Hepatocyte (in vitro differentiated cells): ENCODE results near the gene NGLY1. TPM values are rescaled to one million over a fixed set of nuclear protein-coding genes. Genes with fewer than 3 reads are reported as not detected.

Experiments used
- DNase-seq: peaks from one replicate; pipeline ENCODE4 v3.0.0-alpha.2; 2016; ENCODE audit warnings: low spot score
- H2AFZ ChIP-seq: fragments of 200-600 bp; sonication (generic); 2 replicates; pipeline ENCODE4 v1.6.0; 2016; ENCODE audit warnings: antibody characterized with exemption, mild to moderate bottlenecking
- H3K27ac ChIP-seq: fragments of 200-600 bp; sonication (generic); 2 replicates; pipeline ENCODE4 v1.5.1; 2016; ENCODE audit warnings: mild to moderate bottlenecking
- H3K27me3 ChIP-seq: fragments of 200-600 bp; sonication (generic); 2 replicates; pipeline ENCODE4 v1.6.1; 2016
- H3K36me3 ChIP-seq: fragments of 200-600 bp; sonication (generic); replicated peaks from 2 replicates; pipeline ENCODE4 v1.5.1; 2016; ENCODE audit warnings: low read depth; ENCODE audit not compliant: insufficient read depth
- H3K4me1 ChIP-seq: fragments of 200-600 bp; sonication (generic); 2 replicates; pipeline ENCODE4 v1.5.1; 2016; ENCODE audit warnings: mild to moderate bottlenecking, moderate library complexity; ENCODE audit not compliant: insufficient read depth
- H3K4me2 ChIP-seq: fragments of 200-600 bp; sonication (generic); 2 replicates; pipeline ENCODE4 v1.6.0; 2016
- H3K4me3 ChIP-seq: fragments of 200-600 bp; sonication (generic); 2 replicates; pipeline ENCODE4 v1.5.1; 2016; ENCODE audit warnings: mild to moderate bottlenecking
- H3K79me2 ChIP-seq: fragments of 200-600 bp; sonication (generic); 2 replicates; pipeline ENCODE4 v1.6.0; 2017; ENCODE audit warnings: mild to moderate bottlenecking
- H3K9me2 ChIP-seq: fragments of 200-600 bp; sonication (generic); replicated peaks from 2 replicates; pipeline ENCODE4 v1.6.0; 2017; ENCODE audit warnings: mild to moderate bottlenecking; ENCODE audit not compliant: insufficient read depth
- H3K9me3 ChIP-seq: fragments of 200-600 bp; sonication (generic); 2 replicates; pipeline ENCODE4 v1.5.1; 2016; ENCODE audit warnings: low read depth, mild to moderate bottlenecking
- H4K20me1 ChIP-seq: fragments of 200-600 bp; sonication (generic); 2 replicates; pipeline ENCODE4 v1.6.0; 2016; ENCODE audit warnings: mild to moderate bottlenecking; ENCODE audit not compliant: insufficient read depth, poor library complexity, severe bottlenecking
- EZH2 ChIP-seq: fragments of 200-600 bp; sonication (generic); IDR thresholded peaks from 2 replicates; pipeline ENCODE4 v1.6.1; 2016; ENCODE audit warnings: antibody characterized with exemption, mild to moderate bottlenecking, borderline replicate concordance
- EZH2phosphoT487 ChIP-seq: fragments of 200-600 bp; sonication (generic); IDR thresholded peaks from one replicate; pipeline ENCODE4 v1.6.1; 2018; ENCODE audit warnings: antibody characterized with exemption, mild to moderate bottlenecking, low read depth, moderate library complexity; ENCODE audit not compliant: unreplicated experiment, severe bottlenecking
- WGBS: methylation state at CpG from one replicate; pipeline ENCODE4 v1.1.6; 2016; ENCODE audit warnings: low lambda C conversion rate; ENCODE audit errors: missing lambda C conversion rate; 5-methylcytosine and 5-hydroxymethylcytosine counted together
- polyA plus RNA-seq: library from polyadenylated mRNA; unstranded; fragments of >200 nt; fragmentation: Nextera tagmentation; extraction: Ambion mirVana; gene quantifications from 2 replicates; pipeline ENCODE4 v1.2.1, GENCODE V29; 2016
- total RNA-seq: library from RNA; depleted of rRNA; stranded (reverse); fragments of >200 nt; gene quantifications from 2 replicates; pipeline ENCODE4 v1.2.3, GENCODE V29; 2014
- TF ChIP-seq, protein P1 (sequence below): fragments of 200-600 bp; sonication (generic); IDR thresholded peaks from 2 replicates; pipeline ENCODE4 v1.5.1; 2016; ENCODE audit warnings: antibody characterized with exemption, mild to moderate bottlenecking; ENCODE audit not compliant: poor library complexity

The NGLY1 gene
- total and polyA plus RNA-seq, 2 experiments from 2014 or later = 32.7 to 34.7 TPM

DNA sequence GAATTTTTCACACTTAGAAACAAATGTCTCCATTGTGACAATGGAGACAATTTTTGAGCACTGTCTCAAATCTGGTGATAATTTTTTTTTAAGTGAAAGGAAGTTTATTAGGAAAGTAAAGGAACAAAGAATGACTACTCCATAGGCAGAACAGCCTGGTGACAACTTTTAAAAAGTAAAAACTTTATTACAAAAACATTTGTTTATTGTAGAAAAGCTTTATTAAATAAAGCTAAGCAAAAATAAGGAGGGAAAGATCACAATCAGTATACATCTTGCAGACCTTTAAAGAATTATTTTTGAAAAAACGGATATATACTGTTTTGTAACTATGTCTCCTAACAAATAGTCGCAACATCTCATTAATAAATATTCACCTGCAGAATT is 6.0 kb upstream of the NGLY1 start:
- Histone ChIP-seq H3K27ac (no peak overlapping the region), H3K79me2 (no peaks in the 10 kb centered on the region), H3K9me2 (no peaks in the 10 kb centered on the region), H3K4me3 (peak overlapping the region; percentile 19), H3K9me3 (no peaks in the 10 kb centered on the region), H3K4me2 (peak overlapping the region; percentile 71), H3K36me3 (no peaks in the 10 kb centered on the region), H4K20me1 (no peaks in the 10 kb centered on the region), H3K27me3 (no peaks in the 10 kb centered on the region), H3K4me1 (peaks cover 6% of the 10 kb centered on the region), H2AFZ (peak overlapping the region; percentile 73)
- TF ChIP-seq EZH2phosphoT487 = no peak
- TF ChIP-seq, protein P1, sequence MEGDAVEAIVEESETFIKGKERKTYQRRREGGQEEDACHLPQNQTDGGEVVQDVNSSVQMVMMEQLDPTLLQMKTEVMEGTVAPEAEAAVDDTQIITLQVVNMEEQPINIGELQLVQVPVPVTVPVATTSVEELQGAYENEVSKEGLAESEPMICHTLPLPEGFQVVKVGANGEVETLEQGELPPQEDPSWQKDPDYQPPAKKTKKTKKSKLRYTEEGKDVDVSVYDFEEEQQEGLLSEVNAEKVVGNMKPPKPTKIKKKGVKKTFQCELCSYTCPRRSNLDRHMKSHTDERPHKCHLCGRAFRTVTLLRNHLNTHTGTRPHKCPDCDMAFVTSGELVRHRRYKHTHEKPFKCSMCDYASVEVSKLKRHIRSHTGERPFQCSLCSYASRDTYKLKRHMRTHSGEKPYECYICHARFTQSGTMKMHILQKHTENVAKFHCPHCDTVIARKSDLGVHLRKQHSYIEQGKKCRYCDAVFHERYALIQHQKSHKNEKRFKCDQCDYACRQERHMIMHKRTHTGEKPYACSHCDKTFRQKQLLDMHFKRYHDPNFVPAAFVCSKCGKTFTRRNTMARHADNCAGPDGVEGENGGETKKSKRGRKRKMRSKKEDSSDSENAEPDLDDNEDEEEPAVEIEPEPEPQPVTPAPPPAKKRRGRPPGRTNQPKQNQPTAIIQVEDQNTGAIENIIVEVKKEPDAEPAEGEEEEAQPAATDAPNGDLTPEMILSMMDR = no peak
- no peak for TF ChIP-seq EZH2
- DNase-seq = no peak
- WGBS = 62% methylated on average over 2 of the region's 2 CpGs

- Histone ChIP-seq H3K9me2 (no peaks in the 10 kb centered on the region), H3K9me3 (no peaks in the 10 kb centered on the region), H4K20me1 (no peaks in the 10 kb centered on the region), H3K4me3 (no peak overlapping the region), H3K79me2 (no peaks in the 10 kb centered on the region), H3K36me3 (no peaks in the 10 kb centered on the region), H3K27me3 (no peaks in the 10 kb centered on the region), H3K27ac (no peak overlapping the region), H3K4me1 (peaks cover 6% of the 10 kb centered on the region), H3K4me2 (no peak overlapping the region), H2AFZ (no peak overlapping the region)
- WGBS = 87% methylated on average over 3 of the region's 3 CpGs
- no peak for DNase-seq
- TF ChIP-seq, protein P1 = no peak
- no peak for TF ChIP-seq EZH2
- no peak for TF ChIP-seq EZH2phosphoT487
Observed at GRCh38 chr3:25787689-25788088, 4.4 kb upstream of the NGLY1 start.

- no peaks in the 10 kb centered on the region for H3K9me3 ChIP-seq
- no peak overlapping the region for H3K4me2 ChIP-seq
- H3K36me3 ChIP-seq = no peaks in the 10 kb centered on the region
- TF ChIP-seq, protein P1 = no peak
- no peak for TF ChIP-seq EZH2phosphoT487
- no peak for TF ChIP-seq EZH2
- no peak overlapping the region for H2AFZ ChIP-seq
- peaks cover 18% of the 10 kb centered on the region for H3K79me2 ChIP-seq
- no peaks in the 10 kb centered on the region for H4K20me1 ChIP-seq
- H3K4me3 ChIP-seq = no peak overlapping the region
- no peak overlapping the region for H3K27ac ChIP-seq
- H3K4me1 ChIP-seq = peaks cover 23% of the 10 kb centered on the region
- H3K27me3 ChIP-seq = no peaks in the 10 kb centered on the region
- WGBS = 85% methylated on average over 3 of the region's 3 CpGs
- H3K9me2 ChIP-seq = no peaks in the 10 kb centered on the region
- no peak for DNase-seq
Observed at GRCh38 chr3:25785826-25786225, 2.6 kb upstream of the NGLY1 start.

DNA sequence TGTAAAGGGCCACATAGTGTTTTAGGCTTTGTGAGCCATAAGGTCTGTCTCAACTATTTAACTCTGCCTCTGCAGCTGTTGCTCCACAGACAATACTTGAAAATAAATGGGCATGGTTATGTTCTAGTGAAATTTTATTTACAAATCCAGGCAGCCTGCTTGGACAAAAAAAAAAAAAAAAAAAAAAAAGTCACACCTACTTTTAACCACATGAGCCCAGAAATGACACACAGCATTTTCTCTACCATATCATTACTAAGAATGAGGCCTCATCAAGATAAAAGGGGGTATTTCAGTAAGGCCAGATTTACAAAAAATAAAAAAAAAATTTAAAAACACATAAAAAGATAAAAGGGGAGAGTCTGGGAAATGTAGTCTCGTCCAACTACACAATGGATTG is 1.7 kb upstream of the NGLY1 start:
- Histone ChIP-seq H3K27me3 (no peaks in the 10 kb centered on the region), H3K4me1 (peaks cover 29% of the 10 kb centered on the region), H3K9me3 (no peaks in the 10 kb centered on the region), H3K4me3 (no peak overlapping the region), H2AFZ (no peak overlapping the region), H3K9me2 (no peaks in the 10 kb centered on the region), H3K36me3 (no peaks in the 10 kb centered on the region), H3K4me2 (no peak overlapping the region), H3K79me2 (peaks cover 27% of the 10 kb centered on the region), H3K27ac (no peak overlapping the region), H4K20me1 (peaks cover 6% of the 10 kb centered on the region)
- TF ChIP-seq EZH2phosphoT487 = no peak
- no peak for TF ChIP-seq EZH2
- TF ChIP-seq, protein P1 = no peak
- no peak for DNase-seq
- WGBS = 100% methylated on average over 1 of the region's 1 CpG
